ENCODE measurements around the gene STOML1.

Gene STOML1

GRCh38 chr15:74011610-74012009 lies 19.5 kb upstream of the STOML1 start:
- peak overlapping the region; percentile 84 for H3K27ac ChIP-seq
- no peak for TF ChIP-seq ZFX (IDR thresholded peaks at IDR 0.05)
- no peak for TF ChIP-seq CTCF (conservative IDR thresholded peaks at IDR 0.05)

- no peak for TF ChIP-seq ZFX (IDR thresholded peaks at IDR 0.05)
- TF ChIP-seq CTCF (conservative IDR thresholded peaks at IDR 0.05) = no peak
- H3K27ac ChIP-seq = peak overlapping the region; percentile 84
Measured at GRCh38 chr15:74010929-74011540, 18.9 kb upstream of the STOML1 start.

- TF ChIP-seq CTCF (conservative IDR thresholded peaks at IDR 0.05) (no peak), ZFX (IDR thresholded peaks at IDR 0.05) (no peak)
Measured at GRCh38 chr15:74008901-74009300, 16.8 kb upstream of the STOML1 start.

GRCh38 chr15:74007820-74008371 lies 15.8 kb upstream of the STOML1 start:
- peak overlapping the region; percentile 26 for H3K27ac ChIP-seq
- TF ChIP-seq CTCF (conservative IDR thresholded peaks at IDR 0.05) = no peak
- TF ChIP-seq ZFX (IDR thresholded peaks at IDR 0.05) = no peak

More at GRCh38 chr15:74008901-74009300, 16.8 kb upstream of the STOML1 start:
- H3K27ac ChIP-seq = no peak overlapping the region

DNA sequence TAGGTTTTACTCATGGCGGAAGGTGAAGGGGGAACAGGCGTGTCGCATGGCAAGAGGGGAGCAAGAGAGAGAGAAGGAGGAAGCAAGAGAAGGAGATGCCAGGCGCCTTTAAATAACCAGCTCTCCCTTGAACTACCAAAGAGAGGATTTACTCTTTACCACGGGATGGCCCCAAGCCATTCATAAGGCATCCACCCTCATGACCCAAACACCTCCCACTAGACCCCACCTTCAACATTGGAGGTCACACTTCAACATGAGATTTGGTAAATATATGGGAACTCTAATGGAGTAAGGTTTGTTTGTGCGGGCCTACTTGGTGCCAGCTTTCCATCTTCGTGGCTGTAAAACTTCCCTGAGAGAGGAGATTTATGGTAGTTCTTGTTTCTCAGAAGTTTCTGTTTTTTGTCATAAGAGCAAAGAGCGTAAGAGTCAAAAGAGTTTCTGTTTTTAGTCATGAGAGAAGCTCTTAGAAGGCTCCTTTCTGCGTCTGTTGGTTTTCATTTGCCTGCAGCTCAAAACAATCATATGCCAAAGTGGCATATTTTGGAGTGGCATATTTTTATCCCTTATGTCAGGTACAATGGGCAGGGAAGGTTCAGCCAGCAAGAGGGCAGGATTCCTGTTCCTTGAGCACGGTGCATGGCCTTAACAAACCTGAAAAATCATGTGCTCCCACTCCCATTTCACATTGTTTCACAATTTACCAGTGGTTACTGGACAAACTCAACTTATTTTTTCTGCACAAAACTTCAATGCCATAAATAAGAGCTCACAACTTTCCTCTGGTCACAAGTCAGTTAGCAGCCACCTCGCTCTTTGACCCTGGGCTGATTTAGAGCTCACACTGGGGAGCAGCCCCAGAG lies 14.9 kb upstream of the STOML1 start:
- TF ChIP-seq CTCF (conservative IDR thresholded peaks at IDR 0.05) (no peak), ZFX (IDR thresholded peaks at IDR 0.05) (no peak)
- H3K27ac ChIP-seq = peak overlapping the region; percentile 26

GRCh38 chr15:73997986-73998385 lies 5.9 kb upstream of the STOML1 start:
- TF ChIP-seq CTCF (conservative IDR thresholded peaks at IDR 0.05) = no peak
- TF ChIP-seq ZFX (IDR thresholded peaks at IDR 0.05) = no peak

GRCh38 chr15:73996939-73997338 lies 4.8 kb upstream of the STOML1 start:
- no peak for TF ChIP-seq CTCF (conservative IDR thresholded peaks at IDR 0.05)
- TF ChIP-seq ZFX (IDR thresholded peaks at IDR 0.05) = no peak
- no peak overlapping the region for H3K27ac ChIP-seq

More at GRCh38 chr15:73997986-73998385, 5.9 kb upstream of the STOML1 start:
- no peak overlapping the region for H3K27ac ChIP-seq

All from C4-2B (cell line).